ENCODE data around the gene DNAH9. TPM values are rescaled to one million over a fixed set of nuclear protein-coding genes. Genes with fewer than 3 reads are reported as not detected.

Gene DNAH9
- total RNA-seq, 4 donors from 2014 or later, result 0.13 to 0.19 TPM; not detected in 2

DNA sequence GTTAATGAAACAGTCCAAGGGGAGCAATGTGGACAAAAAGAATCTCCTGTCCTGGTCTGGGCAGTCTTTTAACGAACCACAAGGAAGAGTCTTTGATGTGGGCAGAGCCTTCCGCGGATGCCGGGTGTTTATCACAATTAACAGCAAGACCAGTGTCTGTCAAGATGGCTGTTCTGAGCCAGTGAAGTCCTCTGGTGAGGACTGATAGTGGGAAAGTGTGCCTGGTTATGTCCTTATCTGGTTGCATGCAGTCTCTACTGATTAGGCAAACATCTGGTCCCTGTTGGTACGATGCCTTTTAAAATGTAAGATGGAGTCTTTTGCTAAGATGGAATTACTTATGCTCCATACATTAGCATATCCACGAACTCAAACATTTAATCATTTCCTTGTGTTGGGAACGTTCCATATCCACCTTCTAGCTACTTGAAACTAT, 310.5 kb downstream of the DNAH9 start:
- no peak overlapping the region for H3K4me3 ChIP-seq
- peaks cover 0 to 6% (median 0%) of the 10 kb centered on the region in 4 donors for H3K9me3 ChIP-seq
- H3K27me3 ChIP-seq, result no peaks in the 10 kb centered on the region
- TF ChIP-seq POLR2A (IDR thresholded peaks at IDR 0.05), result no peak
- TF ChIP-seq, protein P1, sequence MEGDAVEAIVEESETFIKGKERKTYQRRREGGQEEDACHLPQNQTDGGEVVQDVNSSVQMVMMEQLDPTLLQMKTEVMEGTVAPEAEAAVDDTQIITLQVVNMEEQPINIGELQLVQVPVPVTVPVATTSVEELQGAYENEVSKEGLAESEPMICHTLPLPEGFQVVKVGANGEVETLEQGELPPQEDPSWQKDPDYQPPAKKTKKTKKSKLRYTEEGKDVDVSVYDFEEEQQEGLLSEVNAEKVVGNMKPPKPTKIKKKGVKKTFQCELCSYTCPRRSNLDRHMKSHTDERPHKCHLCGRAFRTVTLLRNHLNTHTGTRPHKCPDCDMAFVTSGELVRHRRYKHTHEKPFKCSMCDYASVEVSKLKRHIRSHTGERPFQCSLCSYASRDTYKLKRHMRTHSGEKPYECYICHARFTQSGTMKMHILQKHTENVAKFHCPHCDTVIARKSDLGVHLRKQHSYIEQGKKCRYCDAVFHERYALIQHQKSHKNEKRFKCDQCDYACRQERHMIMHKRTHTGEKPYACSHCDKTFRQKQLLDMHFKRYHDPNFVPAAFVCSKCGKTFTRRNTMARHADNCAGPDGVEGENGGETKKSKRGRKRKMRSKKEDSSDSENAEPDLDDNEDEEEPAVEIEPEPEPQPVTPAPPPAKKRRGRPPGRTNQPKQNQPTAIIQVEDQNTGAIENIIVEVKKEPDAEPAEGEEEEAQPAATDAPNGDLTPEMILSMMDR (IDR thresholded peaks at IDR 0.05), result no peak
- H3K27ac ChIP-seq, result no peak overlapping the region
- H3K36me3 ChIP-seq, result no peaks in the 10 kb centered on the region
- H3K4me1 ChIP-seq, result no peaks in the 10 kb centered on the region
- DNase-seq, result no peak

DNA sequence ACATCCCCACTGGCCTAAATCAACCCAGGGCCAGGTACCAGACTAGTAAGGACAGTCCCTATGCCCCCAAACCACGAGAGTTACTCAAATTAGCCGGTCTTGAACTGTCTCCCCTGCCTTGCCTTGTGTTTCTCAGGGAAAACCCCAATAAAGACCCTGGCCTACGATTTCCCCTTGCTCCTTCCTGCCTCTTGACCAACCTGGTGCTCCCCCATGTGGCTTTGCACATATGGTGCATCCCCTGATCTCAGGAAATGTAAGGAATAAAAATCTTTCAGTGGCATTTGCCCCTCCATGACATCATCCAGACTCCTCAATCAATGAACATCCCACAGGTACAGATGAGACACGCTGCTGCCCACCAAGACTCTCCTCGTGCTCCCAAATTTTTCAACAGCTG, 311.1 kb downstream of the DNAH9 start:
- DNase-seq, result no peak
- Histone ChIP-seq H3K9me3 (peaks cover 0 to 6% (median 0%) of the 10 kb centered on the region in 4 donors), H3K4me1 (no peaks in the 10 kb centered on the region), H3K4me3 (no peak overlapping the region), H3K36me3 (no peaks in the 10 kb centered on the region), H3K27ac (no peak overlapping the region), H3K27me3 (no peaks in the 10 kb centered on the region)
- TF ChIP-seq POLR2A (IDR thresholded peaks at IDR 0.05), result no peak
- TF ChIP-seq, protein P1 (IDR thresholded peaks at IDR 0.05), result no peak

DNA sequence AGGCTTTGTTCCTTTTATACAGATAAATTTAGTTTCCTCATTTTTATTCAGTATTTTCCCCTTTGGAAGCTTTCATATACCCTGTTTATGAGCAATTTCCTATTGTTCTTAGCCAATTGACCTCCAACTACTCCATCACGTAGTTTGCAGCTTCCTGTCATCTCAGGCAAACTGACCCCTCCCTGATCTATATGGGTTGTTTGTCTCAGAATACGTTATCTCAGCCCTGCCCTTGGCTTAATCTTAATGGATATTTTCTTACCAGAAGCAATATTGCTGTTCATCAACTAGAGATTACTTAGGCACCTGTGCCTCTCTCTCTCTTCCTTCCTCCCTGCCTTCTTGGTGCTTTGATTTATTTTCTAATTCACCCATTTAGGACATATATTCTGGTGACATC, 317.8 kb downstream of the DNAH9 start:
- H3K27ac ChIP-seq, result no peak overlapping the region
- H3K4me1 ChIP-seq, result no peaks in the 10 kb centered on the region
- no peak overlapping the region for H3K4me3 ChIP-seq
- no peak for DNase-seq
- H3K9me3 ChIP-seq, result peaks cover 0 to 6% (median 0%) of the 10 kb centered on the region in 4 donors
- no peaks in the 10 kb centered on the region for H3K27me3 ChIP-seq
- no peaks in the 10 kb centered on the region for H3K36me3 ChIP-seq
- TF ChIP-seq, protein P1 (IDR thresholded peaks at IDR 0.05), result no peak
- no peak for TF ChIP-seq POLR2A (IDR thresholded peaks at IDR 0.05)

DNA sequence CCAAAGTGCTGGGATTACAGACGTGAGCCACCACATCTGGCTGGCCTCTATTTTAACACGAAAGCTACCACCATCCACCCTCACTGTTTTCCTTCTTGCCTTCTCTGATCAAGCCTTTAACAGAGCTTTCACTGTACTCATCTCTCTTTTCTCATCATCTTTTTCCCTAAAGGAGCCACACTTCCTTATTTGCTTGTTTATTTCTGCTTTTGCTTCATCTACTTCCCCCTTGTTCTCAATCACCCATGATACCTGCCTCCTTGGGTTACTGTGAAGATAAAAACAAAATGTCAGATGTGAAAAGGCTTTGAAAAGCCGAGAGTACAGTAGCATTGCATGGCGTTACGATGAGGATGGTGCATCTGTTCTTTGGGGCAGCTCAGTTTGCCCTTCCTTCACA, 319.1 kb downstream of the DNAH9 start:
- no peak overlapping the region for H3K4me3 ChIP-seq
- no peaks in the 10 kb centered on the region for H3K36me3 ChIP-seq
- no peaks in the 10 kb centered on the region for H3K27me3 ChIP-seq
- H3K9me3 ChIP-seq, result no peaks in the 10 kb centered on the region
- no peak for DNase-seq
- TF ChIP-seq POLR2A (IDR thresholded peaks at IDR 0.05), result no peak
- TF ChIP-seq, protein P1 (IDR thresholded peaks at IDR 0.05), result no peak
- H3K27ac ChIP-seq, result no peak overlapping the region
- no peaks in the 10 kb centered on the region for H3K4me1 ChIP-seq

DNA sequence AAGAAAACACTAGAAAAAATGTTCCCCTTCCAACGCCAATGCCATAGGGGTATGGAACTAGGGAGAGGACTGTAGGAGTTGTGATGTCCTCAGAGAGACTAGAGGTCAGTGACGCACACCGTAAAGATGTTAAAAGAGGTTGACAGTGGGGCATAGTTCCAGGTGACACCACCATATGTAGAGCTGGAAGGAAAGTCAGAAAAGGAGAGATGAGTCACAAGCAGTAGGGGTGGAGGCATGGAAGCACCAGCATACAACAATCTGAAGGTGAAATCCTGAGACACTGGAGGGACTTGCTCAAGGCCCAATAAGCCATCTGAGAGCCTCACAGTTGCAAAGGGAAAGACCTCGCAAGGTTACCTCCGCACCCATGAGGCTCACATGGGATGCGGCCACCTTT, 323.0 kb downstream of the DNAH9 start:
- no peaks in the 10 kb centered on the region for H3K9me3 ChIP-seq
- no peak overlapping the region for H3K4me3 ChIP-seq
- DNase-seq, result no peak
- H3K27me3 ChIP-seq, result no peaks in the 10 kb centered on the region
- no peak overlapping the region for H3K27ac ChIP-seq
- H3K4me1 ChIP-seq, result no peaks in the 10 kb centered on the region
- TF ChIP-seq, protein P1 (IDR thresholded peaks at IDR 0.05), result no peak
- no peak for TF ChIP-seq POLR2A (IDR thresholded peaks at IDR 0.05)
- H3K36me3 ChIP-seq, result no peaks in the 10 kb centered on the region

DNA sequence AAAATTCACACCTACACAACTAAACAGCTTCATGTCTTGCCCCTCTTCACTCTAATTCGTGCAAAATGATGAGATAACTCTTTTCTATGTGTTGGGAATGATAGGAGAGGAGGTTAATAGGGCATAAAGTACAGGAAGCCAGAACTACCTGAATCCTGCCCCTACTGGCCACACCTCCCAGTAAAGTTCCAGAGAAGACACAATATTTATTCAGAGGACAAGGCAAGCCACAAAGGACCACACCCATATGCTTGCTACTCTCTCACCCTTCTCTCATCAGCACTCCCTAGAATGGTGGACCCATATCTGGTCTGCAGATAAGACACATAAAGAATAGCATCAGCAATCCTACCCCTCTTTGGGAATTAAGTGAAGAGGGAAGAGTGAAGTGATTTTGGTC, 324.4 kb downstream of the DNAH9 start:
- H3K4me3 ChIP-seq, result no peak overlapping the region
- no peaks in the 10 kb centered on the region for H3K4me1 ChIP-seq
- DNase-seq, result no peak
- no peak overlapping the region for H3K27ac ChIP-seq
- H3K27me3 ChIP-seq, result no peaks in the 10 kb centered on the region
- TF ChIP-seq, protein P1 (IDR thresholded peaks at IDR 0.05), result no peak
- no peak for TF ChIP-seq POLR2A (IDR thresholded peaks at IDR 0.05)
- no peaks in the 10 kb centered on the region for H3K9me3 ChIP-seq
- H3K36me3 ChIP-seq, result no peaks in the 10 kb centered on the region

Measured in Peyer's patch (tissue), 4 donors.